ENCODE data around the gene MBOAT2.

Gene MBOAT2

DNA sequence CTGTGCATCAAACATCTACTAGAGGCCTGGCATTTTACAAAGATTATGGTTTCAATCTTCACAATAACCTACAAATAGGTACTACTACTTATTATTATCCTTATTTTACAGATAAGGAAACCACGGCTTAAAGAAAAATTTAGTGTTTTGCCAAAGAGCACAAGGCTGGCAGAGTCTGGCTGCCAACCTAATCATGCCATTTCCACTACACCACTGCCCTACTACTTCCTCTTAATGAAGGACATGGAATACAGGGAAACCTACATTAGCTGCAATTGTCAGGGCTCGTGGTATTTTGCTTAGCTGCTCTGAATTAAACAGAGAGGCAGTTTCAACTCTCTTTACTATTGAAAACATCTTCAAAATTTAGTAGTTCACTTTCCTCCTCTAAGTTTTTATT lies 5.9 kb downstream of the MBOAT2 start:
- Histone ChIP-seq H3K4me2 (ENCODE audit: low read depth, low read length, poor library complexity, severe bottlenecking) (peak overlapping the region; percentile 62), H3K27me3 (ENCODE audit: insufficient read depth, low read length, poor library complexity, severe bottlenecking) (no peaks in the 10 kb centered on the region), H3K4me3 (ENCODE audit: low read length, poor library complexity, severe bottlenecking) (no peak overlapping the region), H3K9me2 (replicated peaks; ENCODE audit: low read depth, low read length) (no peaks in the 10 kb centered on the region), H3K9me3 (ENCODE audit: insufficient read depth, low read depth, low read length) (no peaks in the 10 kb centered on the region), H4K20me1 (ENCODE audit: insufficient read depth, low read length, poor library complexity, severe bottlenecking) (peaks cover 19% of the 10 kb centered on the region), H3K9ac (ENCODE audit: low read depth, low read length, poor library complexity, severe bottlenecking) (no peak overlapping the region), H3F3A (ENCODE audit: low read depth) (no peaks in the 10 kb centered on the region), H3K36me3 (ENCODE audit: insufficient read depth, low read length) (no peaks in the 10 kb centered on the region), H3K79me2 (ENCODE audit: insufficient read depth, low read length) (peaks cover 86% of the 10 kb centered on the region), H2AFZ (ENCODE audit: low read length) (no peak overlapping the region), H3K4me1 (ENCODE audit: insufficient read depth, low read length, poor library complexity, severe bottlenecking) (peaks cover 48% of the 10 kb centered on the region)
- TF ChIP-seq EZH2phosphoT487 (IDR thresholded peaks at IDR 0.05; ENCODE audit: borderline replicate concordance) = no peak
- TF ChIP-seq, protein P1, sequence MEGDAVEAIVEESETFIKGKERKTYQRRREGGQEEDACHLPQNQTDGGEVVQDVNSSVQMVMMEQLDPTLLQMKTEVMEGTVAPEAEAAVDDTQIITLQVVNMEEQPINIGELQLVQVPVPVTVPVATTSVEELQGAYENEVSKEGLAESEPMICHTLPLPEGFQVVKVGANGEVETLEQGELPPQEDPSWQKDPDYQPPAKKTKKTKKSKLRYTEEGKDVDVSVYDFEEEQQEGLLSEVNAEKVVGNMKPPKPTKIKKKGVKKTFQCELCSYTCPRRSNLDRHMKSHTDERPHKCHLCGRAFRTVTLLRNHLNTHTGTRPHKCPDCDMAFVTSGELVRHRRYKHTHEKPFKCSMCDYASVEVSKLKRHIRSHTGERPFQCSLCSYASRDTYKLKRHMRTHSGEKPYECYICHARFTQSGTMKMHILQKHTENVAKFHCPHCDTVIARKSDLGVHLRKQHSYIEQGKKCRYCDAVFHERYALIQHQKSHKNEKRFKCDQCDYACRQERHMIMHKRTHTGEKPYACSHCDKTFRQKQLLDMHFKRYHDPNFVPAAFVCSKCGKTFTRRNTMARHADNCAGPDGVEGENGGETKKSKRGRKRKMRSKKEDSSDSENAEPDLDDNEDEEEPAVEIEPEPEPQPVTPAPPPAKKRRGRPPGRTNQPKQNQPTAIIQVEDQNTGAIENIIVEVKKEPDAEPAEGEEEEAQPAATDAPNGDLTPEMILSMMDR (conservative IDR thresholded peaks at IDR 0.05; ENCODE audit: low read length) = no peak

- Histone ChIP-seq H4K20me1 (ENCODE audit: insufficient read depth, low read length, poor library complexity, severe bottlenecking) (peaks cover 14% of the 10 kb centered on the region), H3K9ac (ENCODE audit: low read depth, low read length, poor library complexity, severe bottlenecking) (no peak overlapping the region), H3K36me3 (ENCODE audit: insufficient read depth, low read length) (no peaks in the 10 kb centered on the region), H3K27me3 (ENCODE audit: insufficient read depth, low read length, poor library complexity, severe bottlenecking) (no peaks in the 10 kb centered on the region), H3F3A (ENCODE audit: low read depth) (no peaks in the 10 kb centered on the region), H3K4me2 (ENCODE audit: low read depth, low read length, poor library complexity, severe bottlenecking) (no peak overlapping the region), H3K9me2 (replicated peaks; ENCODE audit: low read depth, low read length) (no peaks in the 10 kb centered on the region), H3K4me1 (ENCODE audit: insufficient read depth, low read length, poor library complexity, severe bottlenecking) (peaks cover 43% of the 10 kb centered on the region), H3K9me3 (ENCODE audit: insufficient read depth, low read depth, low read length) (no peaks in the 10 kb centered on the region), H3K79me2 (ENCODE audit: insufficient read depth, low read length) (peaks cover 83% of the 10 kb centered on the region), H3K4me3 (ENCODE audit: low read length, poor library complexity, severe bottlenecking) (no peak overlapping the region), H2AFZ (ENCODE audit: low read length) (no peak overlapping the region)
- no peak for TF ChIP-seq EZH2phosphoT487 (IDR thresholded peaks at IDR 0.05; ENCODE audit: borderline replicate concordance)
- TF ChIP-seq, protein P1 (conservative IDR thresholded peaks at IDR 0.05; ENCODE audit: low read length) = no peak
Measured at GRCh38 chr2:8997108-8997507, 6.4 kb downstream of the MBOAT2 start.

GRCh38 chr2:8996006-8996405 lies 7.5 kb downstream of the MBOAT2 start:
- TF ChIP-seq, protein P1 (conservative IDR thresholded peaks at IDR 0.05; ENCODE audit: low read length) = no peak
- no peak for TF ChIP-seq EZH2phosphoT487 (IDR thresholded peaks at IDR 0.05; ENCODE audit: borderline replicate concordance)
- H3K36me3 ChIP-seq (ENCODE audit: insufficient read depth, low read length) = no peaks in the 10 kb centered on the region
- H2AFZ ChIP-seq (ENCODE audit: low read length) = no peak overlapping the region
- no peaks in the 10 kb centered on the region for H3K9me3 ChIP-seq (ENCODE audit: insufficient read depth, low read depth, low read length)
- no peaks in the 10 kb centered on the region for H3K27me3 ChIP-seq (ENCODE audit: insufficient read depth, low read length, poor library complexity, severe bottlenecking)
- no peak overlapping the region for H3K9ac ChIP-seq (ENCODE audit: low read depth, low read length, poor library complexity, severe bottlenecking)
- peaks cover 72% of the 10 kb centered on the region for H3K79me2 ChIP-seq (ENCODE audit: insufficient read depth, low read length)
- peaks cover 33% of the 10 kb centered on the region for H3K4me1 ChIP-seq (ENCODE audit: insufficient read depth, low read length, poor library complexity, severe bottlenecking)
- H3F3A ChIP-seq (ENCODE audit: low read depth) = no peaks in the 10 kb centered on the region
- no peak overlapping the region for H3K4me3 ChIP-seq (ENCODE audit: low read length, poor library complexity, severe bottlenecking)
- H4K20me1 ChIP-seq (ENCODE audit: insufficient read depth, low read length, poor library complexity, severe bottlenecking) = peaks cover 9% of the 10 kb centered on the region
- no peak overlapping the region for H3K4me2 ChIP-seq (ENCODE audit: low read depth, low read length, poor library complexity, severe bottlenecking)
- H3K9me2 ChIP-seq (replicated peaks; ENCODE audit: low read depth, low read length) = no peaks in the 10 kb centered on the region

All from Loucy (cell line).